GM10266 (cell line): ENCODE measurements around the gene COL11A2.

Experiments used
- DNase-seq: peaks from one replicate; pipeline ENCODE4 v3.0.0; 2012; ENCODE audit errors: extremely low spot score
- CTCF ChIP-seq: IDR thresholded peaks from 2 replicates; pipeline ENCODE4 v1.5.1; 2012; ENCODE audit warnings: mild to moderate bottlenecking, low read depth; ENCODE audit not compliant: control insufficient read depth, insufficient read depth; ENCODE audit errors: missing control alignments

The COL11A2 gene

GRCh38 chr6:33169291-33170175 lies 22.7 kb downstream of the COL11A2 start:
- no peak for TF ChIP-seq CTCF
- DNase-seq, result no peak

- DNase-seq, result no peak
- TF ChIP-seq CTCF, result no peak
Observed at GRCh38 chr6:33168639-33169038, 23.6 kb downstream of the COL11A2 start.

GRCh38 chr6:33168284-33168601 lies 24.0 kb downstream of the COL11A2 start:
- no peak for TF ChIP-seq CTCF
- DNase-seq, result no peak

GRCh38 chr6:33167374-33168283 lies 24.6 kb downstream of the COL11A2 start:
- DNase-seq, result no peak
- TF ChIP-seq CTCF, result no peak

- no peak for TF ChIP-seq CTCF
- no peak for DNase-seq
Observed at GRCh38 chr6:33166811-33167210, 25.5 kb downstream of the COL11A2 start.

GRCh38 chr6:33166363-33166762 lies 25.9 kb downstream of the COL11A2 start:
- no peak for DNase-seq
- TF ChIP-seq CTCF, result no peak

- TF ChIP-seq CTCF, result no peak
- no peak for DNase-seq
Observed at GRCh38 chr6:33165581-33166258, 26.5 kb downstream of the COL11A2 start.
